ENCODE data around the gene INSR. TPM values are rescaled to one million over a fixed set of nuclear protein-coding genes. Genes with fewer than 3 reads are reported as not detected.
"Not testable (repeated sequence)": the region's sequence is repeated elsewhere in the genome, so short reads cannot be mapped to it uniquely, and the experiment has no call there.

The INSR gene
- total RNA-seq, 2 experiments from 2014 or later: 0.99 to 2.0 TPM

DNA sequence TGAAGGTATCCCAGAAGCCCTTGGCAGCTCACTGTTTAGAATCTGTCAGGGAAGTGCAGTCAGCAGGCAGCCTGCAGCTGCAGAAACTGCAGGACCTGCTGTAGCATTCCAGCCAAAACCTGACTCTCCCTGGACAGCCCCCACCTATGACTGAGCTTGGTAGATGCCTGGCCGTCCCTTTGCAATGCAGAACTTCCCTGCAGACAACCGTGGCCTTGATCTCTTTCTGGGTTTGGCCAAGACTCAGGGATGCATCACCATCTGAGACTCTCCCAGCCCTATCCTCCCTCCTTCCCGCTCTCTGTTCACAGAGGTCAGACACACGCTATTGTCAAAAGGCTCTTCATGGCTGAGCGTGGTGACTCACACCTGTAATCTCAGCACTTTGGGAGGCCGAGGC is 125.3 kb downstream of the INSR start:
- ChIA-PET CTCF (no interaction called here), POLR2A (no interaction called here)

DNA sequence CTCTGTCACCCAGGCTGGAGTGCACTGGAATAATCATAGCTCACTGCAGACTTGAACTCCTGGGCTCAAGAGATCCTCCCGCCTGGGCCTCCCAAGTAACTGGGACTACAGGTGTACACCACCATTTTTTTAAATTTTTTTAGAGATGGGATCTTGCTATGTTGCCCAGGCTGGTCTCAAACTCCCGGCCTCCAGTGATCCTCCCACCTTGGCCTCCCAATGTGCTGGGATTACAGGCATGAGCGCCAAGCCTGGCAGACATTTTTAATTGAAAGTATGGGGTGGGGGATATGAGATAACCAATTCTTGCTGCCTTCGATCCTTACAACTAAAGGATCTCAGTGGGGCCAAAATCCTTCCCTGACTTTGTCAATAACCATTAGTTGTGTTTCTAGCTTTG is 132.9 kb downstream of the INSR start:
- ChIA-PET CTCF (no interaction called here), POLR2A (no interaction called here)

DNA sequence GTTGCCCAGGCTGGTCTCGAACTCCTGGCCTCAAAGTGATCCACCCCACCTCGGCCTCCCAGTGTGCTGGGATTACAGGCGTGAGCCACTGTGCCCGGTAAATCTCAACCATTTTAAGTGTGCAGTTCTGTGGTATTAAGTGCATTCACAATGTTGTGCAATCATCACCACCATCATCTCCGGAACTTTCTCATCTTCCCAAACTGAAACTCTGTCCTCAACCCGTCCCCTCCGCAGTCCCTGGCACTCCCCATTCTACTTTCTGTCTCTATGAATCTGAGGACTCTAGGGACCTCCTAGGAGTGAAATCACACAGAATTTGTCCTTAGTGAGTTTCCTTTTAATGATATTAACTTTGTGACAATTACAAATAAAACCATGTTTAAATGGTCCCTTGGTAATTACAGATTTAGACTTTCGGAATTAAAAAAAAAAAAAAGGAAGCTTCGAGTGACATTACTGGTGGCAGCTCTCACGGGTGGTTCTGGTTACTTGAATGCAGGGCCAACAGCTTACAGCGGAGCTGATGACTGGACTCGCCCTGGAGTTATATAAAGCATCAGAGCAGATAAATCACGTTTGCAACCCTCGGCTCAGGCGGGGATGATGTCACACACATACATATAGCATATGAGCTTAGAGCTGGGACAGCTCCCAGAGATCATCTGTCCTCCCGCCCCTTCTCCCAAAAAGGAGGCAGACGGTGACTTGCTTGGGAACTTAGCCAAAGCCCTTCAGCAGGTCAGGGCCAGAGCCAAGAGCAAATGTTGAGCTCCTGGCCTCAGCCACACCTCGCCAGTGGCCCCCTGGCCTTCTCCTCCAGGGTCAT is 134.9 kb downstream of the INSR start:
- CTCF ChIA-PET: interaction anchor here (1.1 kb wide), 1 partner anchor 166 kb away, joined by 3 read pairs; no protein-coding TSS in a partner anchor
- POLR2A ChIA-PET: interaction anchor here (0.5 kb wide), 2 partner anchors 230 to 1177 kb away, joined by 4 to 8 read pairs; no protein-coding TSS in a partner anchor

DNA sequence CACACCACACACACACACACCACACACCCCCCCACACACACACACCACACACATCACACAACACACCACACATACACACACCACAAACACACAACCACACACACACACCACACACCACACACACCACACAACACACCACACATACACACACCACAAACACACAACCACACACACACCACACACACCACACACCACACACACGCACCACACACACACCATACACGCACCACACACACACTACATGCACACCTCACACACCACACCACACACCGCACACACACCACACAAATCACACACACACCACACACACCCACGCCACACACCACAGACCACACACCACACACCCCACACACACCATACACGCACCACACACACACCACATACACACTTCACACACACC is 141.2 kb downstream of the INSR start:
- ChIA-PET CTCF (no interaction called here), POLR2A (no interaction called here)

DNA sequence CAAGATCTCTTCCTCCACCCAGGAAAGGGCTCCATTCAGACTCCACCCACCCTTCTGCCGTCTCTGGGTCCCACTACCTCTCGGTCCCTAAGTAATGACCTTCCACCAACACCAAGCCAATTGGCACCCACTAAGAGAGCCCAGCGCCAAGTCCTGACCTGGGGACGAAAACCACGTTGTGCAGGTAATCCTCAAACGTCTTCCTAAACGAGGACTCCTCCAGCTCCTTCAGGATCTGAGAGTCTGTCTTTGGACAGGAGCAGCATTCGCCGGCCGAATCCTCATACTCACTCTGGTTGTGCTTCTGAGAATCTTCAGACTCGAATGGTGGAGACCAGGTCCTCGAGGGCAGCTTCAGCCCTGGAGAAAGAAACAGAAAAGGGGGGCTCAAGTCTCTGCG is 141.6 kb downstream of the INSR start:
- CTCF ChIA-PET: no interaction called here
- POLR2A ChIA-PET: no interaction called here

DNA sequence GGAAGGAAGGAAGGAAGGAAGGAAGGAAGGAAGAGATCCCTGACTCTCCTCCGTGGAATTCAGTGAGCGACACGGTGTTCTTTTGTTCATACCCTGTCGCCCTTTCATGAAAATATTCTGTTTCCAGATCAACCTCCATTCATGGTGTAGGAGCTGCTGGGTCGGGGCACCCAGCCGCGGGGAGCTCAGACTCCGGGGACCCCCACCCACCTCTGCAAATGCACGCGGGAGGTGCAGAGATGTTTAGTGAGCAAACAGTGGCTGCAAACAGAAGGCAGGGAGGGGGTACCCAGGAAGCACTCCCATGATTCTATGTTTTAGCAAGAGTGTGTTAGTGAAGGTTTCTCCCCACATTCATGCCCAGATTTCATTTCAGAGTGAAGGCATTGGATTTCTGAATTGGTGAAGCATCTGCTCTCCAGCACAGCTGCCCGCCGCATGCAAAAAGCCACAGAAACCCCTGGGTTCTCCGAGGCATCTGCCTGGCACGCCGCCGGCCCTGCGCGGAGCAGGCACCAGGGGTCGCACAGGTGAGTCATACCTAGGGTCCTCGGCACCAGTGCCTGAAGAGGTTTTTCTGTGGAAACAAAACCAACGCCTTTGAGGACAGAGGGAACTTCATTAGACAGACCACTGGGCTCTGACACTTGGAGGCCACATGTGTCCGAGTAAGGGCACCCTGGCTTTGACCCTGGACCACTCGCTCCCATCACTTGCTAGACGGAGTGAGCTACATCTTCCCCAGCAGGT is 144.1 kb downstream of the INSR start:
- ChIA-PET CTCF (interaction anchor here (0.6 to 1.4 kb wide), 5 partner anchors 15 to 196 kb away, joined by 3 to 6 read pairs (median 3); no protein-coding TSS in a partner anchor), POLR2A (no interaction called here)

DNA sequence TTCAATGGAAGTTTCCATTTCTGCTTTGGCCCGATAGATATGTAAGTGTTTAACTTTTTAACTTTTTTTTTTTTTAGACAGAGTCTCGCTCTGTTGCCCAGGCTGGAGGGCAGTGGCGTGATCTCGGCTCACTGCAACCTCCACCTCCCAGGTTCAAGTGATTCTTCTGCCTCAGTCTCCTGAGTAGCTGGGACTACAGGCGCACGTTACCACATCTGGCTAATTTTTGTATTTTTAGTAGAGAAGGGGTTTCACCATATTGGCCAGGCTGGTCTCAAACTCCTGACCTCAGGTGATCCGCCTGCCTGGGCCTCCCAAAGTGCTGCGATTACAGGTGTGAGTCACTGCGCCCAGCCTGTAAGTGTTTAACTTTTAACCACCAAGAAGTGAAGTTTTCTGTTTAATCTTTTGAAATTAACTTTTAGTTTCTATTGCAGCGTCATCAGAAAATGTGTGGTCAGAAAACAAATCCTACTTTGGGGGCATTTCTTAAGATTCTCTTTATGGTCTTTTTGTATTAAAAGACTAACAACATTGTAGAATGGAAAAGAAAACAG is 147.0 kb downstream of the INSR start:
- POLR2A ChIA-PET: not testable (repeated sequence)
- CTCF ChIA-PET: interaction anchor here (0.7 to 1.6 kb wide), 2 partner anchors 48 to 194 kb away, joined by 3 read pairs; no protein-coding TSS in a partner anchor

DNA sequence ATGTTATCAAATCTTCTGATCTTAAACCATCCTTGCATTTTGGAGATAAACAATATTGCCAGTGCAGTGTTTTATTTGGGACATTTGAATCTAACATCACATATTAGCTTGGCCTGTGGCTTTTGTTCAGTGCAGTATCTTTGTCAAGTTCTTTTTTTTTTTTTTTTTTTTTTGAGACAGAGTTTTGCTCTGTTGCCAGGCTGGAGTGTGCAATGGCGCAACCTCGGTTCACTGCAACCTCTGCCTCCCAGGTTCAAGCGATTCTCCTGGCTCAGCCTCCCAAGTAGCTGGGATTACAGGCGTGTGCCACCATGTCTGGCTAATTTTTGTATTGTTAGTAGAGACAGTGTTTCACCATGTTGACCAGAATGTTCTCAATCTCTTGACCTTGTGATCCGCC is 148.1 kb downstream of the INSR start:
- CTCF ChIA-PET: interaction anchor here (1.6 kb wide), 1 partner anchor 47 kb away, joined by 3 read pairs; no protein-coding TSS in a partner anchor
- POLR2A ChIA-PET: not testable (repeated sequence)

DNA sequence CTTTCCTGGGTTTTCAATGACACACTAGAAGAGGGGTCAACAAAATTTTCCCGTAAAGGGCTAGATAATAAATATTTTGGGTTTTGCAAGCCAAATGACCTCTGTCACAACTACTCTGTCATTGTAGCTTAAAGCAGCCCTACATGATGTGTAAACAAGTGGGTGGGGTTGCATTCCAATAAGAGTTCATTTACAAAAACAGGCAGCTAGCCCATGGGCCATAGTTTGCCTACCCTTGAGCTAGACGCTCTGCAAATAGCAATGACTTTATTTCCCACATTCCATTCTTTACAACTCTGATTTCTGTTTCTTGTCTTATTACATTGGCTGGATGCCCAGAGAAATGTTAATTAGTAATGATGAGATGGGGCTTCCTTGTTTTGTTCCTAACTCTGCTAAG is 148.7 kb downstream of the INSR start:
- CTCF ChIA-PET: no interaction called here
- POLR2A ChIA-PET: no interaction called here

DNA sequence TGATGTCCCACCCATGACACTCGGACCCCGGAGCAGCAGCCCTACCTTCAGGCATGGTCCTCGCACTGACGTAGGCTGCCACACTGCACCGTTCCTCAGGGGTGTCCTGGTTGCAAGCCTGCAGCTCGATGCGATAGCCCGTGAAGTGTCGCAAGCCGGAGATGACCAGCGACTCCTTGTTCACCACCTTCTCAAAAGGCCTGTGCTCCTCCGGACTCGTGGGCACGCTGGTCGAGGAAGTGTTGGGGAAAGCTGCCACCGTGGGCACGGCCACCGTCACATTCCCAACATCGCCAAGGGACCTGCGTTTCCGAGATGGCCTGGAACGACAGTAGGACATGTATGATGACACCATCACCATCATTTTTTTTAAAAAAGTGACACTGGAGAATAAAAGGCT is 151.4 kb downstream of the INSR start:
- ChIA-PET CTCF (no interaction called here), POLR2A (no interaction called here)

DNA sequence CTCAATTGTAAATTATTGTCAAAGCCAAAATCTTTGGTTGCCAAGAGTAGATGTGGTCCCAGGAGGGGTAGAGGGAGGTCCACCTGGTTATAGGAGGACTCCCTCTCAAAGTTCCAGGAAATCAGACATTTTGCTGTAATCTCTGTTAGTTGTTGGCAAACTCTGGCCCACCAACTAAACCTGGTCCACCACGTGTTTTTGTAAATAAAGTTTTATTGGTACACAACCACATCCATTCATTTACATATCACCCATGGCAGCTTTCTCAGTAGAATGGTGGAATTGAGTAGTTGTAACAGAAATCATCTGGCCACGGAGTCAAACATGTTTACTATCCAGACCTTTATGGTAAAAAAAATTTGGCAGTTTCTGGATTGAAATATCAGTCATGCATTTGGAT is 154.1 kb downstream of the INSR start:
- ChIA-PET POLR2A (no interaction called here), CTCF (no interaction called here)

DNA sequence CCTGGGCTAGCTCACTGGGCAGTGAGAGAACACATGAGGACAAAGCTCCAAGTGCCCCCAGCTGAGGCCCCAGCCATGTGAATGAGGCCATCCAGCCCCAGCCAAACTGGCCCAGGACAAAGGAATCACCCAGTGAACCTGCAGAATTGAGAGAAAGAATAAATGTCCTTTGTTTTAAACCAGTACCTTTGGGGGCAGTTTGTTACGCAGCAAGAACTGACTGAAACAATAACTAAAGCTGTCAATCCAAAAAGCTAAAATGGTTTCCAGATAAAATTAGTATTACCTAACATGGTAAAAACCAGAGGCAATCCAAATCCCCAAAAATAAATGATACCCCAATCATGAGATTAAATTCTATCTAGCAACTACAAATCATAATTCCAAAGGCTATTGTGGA is 155.1 kb downstream of the INSR start:
- POLR2A ChIA-PET: no interaction called here
- CTCF ChIA-PET: interaction anchor here (1.0 kb wide), 1 partner anchor 119 kb away, joined by 3 read pairs; no protein-coding TSS in a partner anchor

DNA sequence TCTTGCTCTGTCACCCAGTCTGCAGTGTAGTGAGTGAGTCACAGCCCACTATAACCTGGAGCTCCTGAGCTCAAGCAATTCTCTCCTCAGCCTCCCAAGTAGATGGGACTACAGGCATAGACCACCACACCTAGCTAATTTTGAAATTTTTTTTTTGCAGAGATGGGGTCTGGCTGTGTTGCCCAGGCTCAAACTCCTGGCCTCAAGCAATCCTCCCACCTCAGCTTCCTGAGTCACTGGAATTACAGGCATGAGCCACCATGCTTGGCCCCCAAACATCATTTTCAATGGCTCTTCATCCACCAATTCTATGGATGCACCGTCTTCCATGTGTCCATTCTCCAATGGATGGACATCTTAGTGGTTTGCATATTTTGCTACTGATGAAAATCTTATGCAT is 155.8 kb downstream of the INSR start:
- POLR2A ChIA-PET: interaction anchor here (0.7 kb wide), 1 partner anchor 200 kb away, joined by 6 read pairs; no protein-coding TSS in a partner anchor

DNA sequence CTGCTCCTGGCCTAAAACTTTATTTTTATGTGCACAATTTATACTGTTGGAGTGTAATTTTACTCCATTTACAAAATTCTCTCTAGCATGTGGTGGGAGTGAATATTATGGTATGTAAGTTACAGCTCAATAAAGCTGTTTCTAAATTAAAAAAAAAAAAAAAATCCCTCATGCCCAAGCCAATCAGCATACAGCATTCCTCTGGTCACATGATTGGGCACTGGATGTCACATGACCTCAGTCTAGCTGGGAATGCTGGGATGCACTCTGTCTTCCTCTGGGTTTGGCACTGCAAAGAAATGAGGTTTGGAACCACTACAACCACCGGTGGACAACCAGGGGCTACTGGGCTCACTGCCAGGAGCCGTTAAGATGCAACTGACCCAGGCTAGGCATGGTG is 157.1 kb downstream of the INSR start:
- ChIA-PET POLR2A (no interaction called here), CTCF (interaction anchor here (0.7 to 1.0 kb wide), 2 partner anchors 21 to 201 kb away, joined by 3 to 4 read pairs; no protein-coding TSS in a partner anchor)

More for the DNA sequence above, 155.8 kb downstream of the INSR start:
- CTCF ChIA-PET: interaction anchor here (0.6 to 1.0 kb wide), 2 partner anchors 120 to 357 kb away, joined by 3 read pairs; no protein-coding TSS in a partner anchor

DNA sequence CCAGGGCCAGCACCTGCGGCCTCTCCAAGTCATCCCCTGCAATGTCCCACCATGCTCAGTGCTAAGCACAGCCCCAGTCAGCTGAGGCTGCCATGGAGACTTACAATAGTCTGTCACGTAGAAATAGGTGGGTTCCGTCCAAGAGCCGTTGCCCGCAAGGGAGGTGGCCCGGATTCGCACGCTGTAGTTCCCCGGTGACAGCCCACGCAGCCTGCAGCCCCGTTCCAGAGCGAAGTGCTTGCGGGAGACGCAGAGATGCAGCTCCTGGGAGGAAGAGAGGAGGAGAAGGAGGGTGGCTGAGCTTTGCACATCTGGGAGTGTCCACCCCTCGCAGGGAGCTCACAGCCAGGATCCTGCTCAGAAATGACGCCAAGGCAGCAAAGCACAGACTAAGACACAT is 162.2 kb downstream of the INSR start:
- ChIA-PET POLR2A (no interaction called here), CTCF (interaction anchor here (0.6 kb wide), 1 partner anchor 79 kb away, joined by 3 read pairs; no protein-coding TSS in a partner anchor)

DNA sequence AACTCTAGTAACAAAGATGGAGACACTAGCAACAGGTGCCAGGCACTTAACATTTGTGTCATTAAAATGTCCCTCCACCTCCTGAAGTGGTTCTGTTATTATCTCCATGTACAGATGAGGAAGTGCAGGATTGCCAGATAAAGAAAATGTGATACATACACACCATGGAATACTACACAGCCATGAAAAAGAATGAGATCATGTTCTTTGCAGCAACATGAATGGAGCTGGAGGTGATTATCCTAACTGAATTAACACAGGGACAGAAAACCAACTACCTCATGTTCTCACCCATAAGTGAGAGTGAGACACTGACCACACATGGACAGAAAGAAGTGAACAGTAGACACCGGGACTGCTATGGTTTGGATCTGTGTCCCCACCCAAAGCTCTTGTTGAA is 164.2 kb downstream of the INSR start:
- ChIA-PET CTCF (no interaction called here), POLR2A (no interaction called here)

DNA sequence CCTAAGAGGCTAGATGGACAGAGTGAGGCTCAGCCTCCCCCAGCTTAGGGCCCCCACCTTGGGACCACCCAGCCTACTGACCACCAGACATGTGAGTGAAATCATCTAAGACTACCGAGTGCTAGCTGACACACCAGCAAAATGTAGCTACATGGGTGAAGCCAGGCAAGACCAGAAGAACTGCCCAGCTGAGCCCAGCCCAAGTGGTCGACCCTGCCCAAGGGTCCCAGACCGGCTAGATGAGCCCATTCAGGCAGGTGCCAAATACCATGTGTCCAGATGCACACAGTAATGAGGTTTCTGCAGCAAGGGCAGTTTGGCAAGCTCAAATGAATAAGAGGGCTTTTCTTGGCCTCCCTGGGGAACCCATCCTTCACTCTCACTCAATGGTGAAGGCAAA is 168.1 kb downstream of the INSR start:
- ChIA-PET POLR2A (no interaction called here), CTCF (interaction anchor here (0.5 kb wide), 1 partner anchor 32 kb away, joined by 3 read pairs; no protein-coding TSS in a partner anchor)

DNA sequence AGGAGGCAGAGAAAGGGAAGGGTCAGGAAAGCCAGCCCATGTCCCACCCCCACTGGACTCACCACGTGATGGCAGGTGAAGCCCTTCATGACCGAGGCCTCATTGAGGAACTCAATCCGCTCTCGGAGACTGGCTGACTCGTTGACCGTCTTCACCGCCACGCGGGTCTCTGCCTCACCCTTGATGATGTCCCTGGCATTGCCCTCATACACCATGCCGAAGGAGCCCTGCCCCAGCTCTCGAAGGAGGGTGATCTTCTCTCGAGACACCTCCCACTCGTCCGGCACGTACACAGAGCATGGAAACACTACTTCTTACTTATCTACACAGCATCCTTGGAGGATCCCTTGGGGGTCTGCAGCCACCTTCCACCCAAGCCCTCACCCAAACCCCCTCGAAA is 169.0 kb downstream of the INSR start:
- ChIA-PET POLR2A (no interaction called here), CTCF (no interaction called here)

DNA sequence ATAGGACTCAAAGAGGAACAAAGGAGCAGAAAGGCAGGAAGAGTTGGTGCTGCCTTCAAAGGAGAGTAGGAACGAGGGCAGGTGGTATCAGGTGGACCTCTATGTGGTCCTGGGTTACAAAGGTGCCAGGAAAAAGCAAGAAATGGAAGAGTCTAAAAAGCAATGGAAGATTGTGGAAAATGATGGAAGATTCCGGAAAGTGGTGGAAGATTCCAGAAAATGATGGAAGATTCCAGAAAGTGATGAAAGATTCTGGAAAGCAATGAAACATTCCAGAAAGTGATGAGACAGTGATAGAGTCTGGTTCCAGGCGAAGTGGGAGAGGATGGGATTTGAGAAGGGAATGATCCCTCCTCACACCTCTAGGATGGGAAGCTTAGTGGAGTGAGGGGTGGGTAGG is 169.4 kb downstream of the INSR start:
- CTCF ChIA-PET: interaction anchor here (0.5 kb wide), 1 partner anchor 25 kb away, joined by 3 read pairs; no protein-coding TSS in a partner anchor
- POLR2A ChIA-PET: no interaction called here

DNA sequence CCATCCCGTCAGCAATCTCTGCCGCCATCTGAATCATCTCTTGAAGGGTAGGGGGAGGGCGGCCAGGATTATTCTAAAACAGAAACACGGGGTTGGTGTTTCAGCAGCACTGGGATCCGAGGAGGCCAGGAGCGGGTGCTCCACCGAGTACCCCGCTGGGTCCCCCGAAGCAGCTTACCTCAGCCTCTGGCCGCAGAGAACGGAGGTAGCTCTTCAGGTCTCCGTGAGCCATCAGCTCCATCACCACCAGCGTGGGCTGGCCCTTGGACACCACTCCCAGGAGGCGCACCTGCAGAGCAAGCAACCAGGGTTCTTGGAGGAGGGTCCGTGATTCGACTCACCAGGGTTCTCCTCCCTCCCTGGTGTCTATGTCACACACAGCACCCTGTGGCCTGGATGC is 171.5 kb downstream of the INSR start:
- POLR2A ChIA-PET: no interaction called here
- CTCF ChIA-PET: no interaction called here

Data from activated CD8-positive, alpha-beta memory T cell treated with anti-CD3 and anti-CD28 coated beads for 36 hours (primary cell).